ENCODE data around the gene NFATC1.

NFATC1 gene
- total RNA-seq = 21.0 to 54.1 (median 51.3) reads per million in 4 experiments

DNA sequence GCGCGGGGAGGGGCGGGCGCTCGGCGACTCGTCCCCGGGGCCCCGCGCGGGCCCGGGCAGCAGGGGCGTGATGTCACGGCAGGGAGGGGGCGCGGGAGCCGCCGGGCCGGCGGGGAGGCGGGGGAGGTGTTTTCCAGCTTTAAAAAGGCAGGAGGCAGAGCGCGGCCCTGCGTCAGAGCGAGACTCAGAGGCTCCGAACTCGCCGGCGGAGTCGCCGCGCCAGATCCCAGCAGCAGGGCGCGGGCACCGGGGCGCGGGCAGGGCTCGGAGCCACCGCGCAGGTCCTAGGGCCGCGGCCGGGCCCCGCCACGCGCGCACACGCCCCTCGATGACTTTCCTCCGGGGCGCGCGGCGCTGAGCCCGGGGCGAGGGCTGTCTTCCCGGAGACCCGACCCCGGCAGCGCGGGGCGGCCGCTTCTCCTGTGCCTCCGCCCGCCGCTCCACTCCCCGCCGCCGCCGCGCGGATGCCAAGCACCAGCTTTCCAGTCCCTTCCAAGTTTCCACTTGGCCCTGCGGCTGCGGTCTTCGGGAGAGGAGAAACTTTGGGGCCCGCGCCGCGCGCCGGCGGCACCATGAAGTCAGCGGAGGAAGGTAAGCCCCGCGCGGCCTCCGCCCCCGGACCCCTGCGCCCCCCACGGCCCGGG, at the start of gene NFATC1:
TSS of gene NFATC1 (plus strand) at position 170 of the 644 bp plus-strand sequence. CDS start at position 465, 295 bp downstream.
- DNase-seq = peak; percentile 53

DNA sequence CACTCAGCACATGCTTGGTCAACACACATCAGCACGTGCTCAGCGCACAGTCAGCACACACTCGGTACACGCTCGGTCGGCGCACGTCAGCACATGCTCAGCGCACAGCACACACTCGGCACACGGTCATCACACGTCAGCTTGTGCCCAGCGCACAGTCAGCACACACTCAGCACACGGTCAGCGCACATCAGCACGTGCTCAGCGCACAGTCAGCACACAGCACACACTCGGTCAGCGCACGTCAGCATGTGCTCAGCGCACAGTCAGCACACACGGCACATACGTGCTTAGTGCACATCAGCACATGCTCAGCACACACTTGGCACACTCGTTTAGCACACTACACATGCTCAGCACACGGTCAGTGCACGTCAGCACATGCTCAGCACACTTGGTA, 49.7 kb upstream of the NFATC1 start:
- DNase-seq = no peak

DNA sequence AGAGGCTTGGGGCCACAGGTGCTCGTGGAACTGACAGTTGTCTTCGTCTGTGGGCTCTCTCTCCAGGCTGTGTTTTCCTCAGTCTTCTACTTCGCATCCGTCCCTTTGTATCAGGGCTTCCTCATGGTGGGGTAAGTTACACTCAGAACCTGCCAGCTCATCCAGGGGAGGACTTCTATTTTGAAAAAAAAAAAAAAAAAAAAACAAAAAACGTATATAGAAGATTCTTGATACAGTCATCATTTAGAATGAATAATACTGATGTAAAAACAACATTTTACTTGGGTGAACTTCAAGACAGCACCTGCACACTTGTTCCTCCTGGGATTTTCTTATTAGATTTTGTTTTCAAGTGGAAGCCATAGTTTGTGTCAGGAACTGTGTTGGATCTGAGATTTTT, 47.7 kb upstream of the NFATC1 start:
- no peak for DNase-seq

DNA sequence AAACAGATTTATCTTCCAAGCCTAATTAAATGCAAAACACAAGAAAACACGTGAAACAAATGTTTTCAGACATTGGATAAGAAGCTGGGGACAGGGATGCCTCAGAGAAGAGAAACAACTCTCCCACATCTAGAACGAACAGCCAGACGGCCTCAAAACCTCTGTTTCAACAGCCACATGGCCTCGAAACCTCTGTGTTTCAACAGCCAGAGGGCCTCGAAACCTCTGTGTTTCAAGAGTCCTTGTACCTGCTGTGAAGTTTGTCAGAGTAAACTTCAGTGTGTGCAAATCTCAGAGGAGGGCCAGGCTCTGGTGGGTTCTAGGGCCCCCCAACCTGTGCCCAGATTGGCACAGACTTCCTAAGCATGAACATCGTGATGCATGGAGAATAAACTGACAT, 43.3 kb upstream of the NFATC1 start:
- DNase-seq = no peak

DNA sequence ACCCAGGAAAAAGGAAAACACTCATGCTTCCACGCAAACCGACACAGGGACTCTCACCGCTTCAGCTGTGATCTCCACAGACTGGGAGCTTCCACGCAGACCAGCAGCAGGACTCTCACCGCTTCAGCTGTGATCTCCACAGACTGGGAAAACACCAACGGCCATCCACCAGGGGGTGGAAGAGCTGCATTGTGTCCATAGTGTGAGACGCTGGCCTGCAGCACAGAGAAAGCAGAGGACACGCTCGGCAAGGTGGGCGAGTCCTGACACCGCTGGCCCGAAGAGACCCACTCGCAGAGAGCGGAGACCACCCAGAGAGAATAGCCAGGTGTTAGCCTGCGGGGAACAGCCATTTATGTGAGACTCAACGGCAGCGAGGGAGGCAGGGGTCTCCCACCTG, 42.5 kb upstream of the NFATC1 start:
- DNase-seq = no peak

DNA sequence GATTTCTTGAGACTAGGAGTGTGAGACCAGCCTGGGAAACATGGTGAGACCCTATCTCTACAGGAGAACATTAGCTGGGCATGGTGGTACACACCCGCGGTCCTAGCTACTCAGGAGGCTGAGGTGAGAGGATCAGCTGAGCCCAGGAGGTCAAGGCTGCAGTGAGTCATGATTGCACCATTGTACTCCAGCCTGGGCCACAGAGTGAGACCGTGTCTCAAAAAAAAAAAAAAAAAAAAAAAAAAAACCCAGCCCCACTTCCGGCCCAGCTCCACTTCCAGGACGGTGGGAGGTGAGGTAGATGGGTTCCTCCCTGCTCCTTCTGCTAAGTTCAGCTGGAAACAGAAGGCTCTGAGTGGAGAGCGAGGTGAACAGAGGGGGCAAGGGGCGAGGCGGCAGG, 41.4 kb upstream of the NFATC1 start:
- no peak for DNase-seq

DNA sequence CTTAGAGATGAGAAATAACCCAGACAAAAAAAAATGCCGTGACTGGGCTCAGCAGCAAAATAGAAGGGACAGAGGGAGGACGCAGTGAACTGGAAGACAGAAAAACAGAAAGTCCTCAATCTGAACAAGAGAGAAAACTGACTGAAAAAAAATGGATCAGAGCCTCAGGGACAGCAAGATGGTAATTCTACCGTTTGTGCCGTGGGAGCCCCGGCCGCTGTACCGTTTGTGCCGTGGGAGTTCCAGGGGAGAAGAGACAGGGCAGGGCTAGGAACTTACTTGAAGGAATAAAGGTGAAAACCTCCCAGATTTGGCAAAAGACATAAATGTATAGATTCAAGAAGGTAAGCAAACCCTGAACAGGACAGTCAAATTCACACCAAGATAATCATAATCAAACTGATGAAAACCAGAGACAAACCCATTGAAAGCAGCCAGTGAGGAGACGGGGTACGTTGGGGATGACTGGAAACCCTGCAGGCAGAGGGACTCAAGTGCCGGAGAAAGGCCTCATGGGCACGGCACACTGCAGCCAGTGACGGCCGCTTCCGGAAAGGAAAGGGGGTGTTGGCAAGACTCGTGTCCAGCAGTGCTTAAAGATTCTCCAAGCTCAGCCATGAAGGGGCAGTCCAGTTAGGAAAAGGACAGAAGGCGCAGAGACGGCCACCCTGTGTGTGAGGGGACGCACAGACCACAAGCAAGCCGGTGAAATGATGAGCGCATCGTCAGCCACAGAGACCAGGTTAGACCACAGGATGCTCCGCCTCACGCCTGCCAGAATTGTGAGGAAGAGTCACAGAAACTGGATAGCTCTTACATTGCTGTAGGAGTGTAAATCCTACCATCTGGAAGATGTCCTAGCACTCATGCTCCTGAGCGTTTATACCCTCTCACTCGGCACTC, 40.0 kb upstream of the NFATC1 start:
- no peak for DNase-seq

DNA sequence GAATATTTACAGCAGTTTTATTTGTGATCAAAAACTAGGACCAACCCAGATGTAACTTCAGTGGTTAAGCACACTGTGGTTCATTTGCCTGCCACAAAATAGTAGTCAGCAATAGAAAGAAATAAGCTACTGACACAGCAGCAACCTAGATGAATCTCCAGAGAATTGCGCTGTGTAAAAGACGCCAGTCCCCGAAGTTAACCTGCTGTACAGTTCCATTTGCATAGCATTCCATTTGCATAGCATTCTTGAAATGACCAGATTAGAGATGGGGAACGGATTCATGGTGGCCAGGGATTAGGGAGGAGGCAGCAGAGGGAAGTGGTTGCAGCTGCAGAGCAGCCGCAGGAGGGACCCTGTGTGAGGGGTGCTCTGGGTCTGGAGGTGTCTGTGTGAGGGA, 39.3 kb upstream of the NFATC1 start:
- DNase-seq = no peak

DNA sequence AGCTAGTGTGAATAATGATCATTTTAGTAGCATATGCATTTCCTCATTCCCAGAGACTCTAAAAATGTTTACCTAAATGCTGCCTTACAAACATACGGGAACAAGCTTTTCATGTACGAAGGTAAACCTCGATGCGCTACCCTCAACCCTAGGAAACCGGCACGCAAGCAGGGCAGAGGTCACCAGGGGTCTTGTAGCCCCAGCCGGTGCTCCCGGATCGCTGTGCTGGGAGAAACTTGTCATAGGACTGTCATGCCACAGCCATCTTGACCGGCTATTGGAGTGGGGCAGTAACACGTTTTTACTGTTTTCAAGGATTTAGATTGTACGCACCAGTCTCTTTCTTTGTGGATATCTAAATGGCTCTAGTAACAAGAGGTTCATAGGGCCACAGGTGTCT, 34.8 kb upstream of the NFATC1 start:
- DNase-seq = no peak

DNA sequence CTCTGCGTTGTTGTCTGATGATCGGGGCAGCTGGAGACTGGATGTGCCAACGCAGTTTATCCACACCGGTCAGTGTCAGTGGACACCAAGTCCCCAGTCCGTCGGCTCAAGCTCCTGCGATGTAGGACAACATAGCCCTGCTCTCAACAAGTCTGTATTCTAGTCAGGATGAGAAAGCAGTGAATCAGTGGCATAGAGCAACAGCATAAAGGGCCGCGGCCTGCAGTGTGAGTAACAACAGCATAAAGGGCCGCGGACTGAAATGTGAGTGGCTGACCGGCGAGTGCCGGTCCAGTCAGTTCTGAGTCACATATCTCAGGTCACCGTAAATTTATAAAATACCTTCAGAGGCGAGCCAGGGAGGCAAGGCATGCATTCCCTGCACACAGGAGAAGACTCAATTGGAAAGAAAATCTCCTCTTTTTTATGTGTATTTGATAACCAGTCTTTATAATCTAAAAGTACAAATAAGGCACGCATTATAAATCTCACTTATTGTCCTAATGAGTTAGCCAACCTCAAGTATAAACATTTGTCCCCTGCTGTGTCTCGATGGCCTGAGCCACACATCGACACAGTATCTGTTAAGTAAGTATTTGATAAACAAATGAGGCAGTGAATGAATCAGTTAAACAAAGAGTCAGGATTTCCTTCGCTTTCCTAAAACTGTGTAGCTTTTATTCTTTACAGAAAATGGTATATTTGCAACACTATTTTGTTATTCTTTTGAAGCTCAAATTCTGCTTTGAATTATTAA, 33.8 kb upstream of the NFATC1 start:
- DNase-seq = no peak

DNA sequence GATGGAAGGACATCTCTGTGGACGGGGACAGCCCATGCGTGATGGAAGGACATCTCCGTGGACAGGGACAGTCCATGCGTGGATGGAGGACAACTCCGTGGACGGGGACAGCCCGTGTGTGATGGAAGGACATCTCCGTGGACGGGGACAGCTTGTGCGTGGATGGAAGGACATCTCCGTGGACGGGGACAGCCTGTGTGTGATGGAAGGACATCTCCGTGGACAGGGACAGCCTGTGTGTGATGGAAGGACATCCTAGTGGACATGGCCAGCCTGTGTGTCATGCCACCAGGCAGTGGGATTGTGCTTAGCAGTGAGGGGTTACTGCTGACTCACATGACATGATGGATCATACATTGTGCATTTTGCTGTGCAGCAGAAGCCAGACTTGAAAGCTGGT, 30.0 kb upstream of the NFATC1 start:
- DNase-seq = no peak

DNA sequence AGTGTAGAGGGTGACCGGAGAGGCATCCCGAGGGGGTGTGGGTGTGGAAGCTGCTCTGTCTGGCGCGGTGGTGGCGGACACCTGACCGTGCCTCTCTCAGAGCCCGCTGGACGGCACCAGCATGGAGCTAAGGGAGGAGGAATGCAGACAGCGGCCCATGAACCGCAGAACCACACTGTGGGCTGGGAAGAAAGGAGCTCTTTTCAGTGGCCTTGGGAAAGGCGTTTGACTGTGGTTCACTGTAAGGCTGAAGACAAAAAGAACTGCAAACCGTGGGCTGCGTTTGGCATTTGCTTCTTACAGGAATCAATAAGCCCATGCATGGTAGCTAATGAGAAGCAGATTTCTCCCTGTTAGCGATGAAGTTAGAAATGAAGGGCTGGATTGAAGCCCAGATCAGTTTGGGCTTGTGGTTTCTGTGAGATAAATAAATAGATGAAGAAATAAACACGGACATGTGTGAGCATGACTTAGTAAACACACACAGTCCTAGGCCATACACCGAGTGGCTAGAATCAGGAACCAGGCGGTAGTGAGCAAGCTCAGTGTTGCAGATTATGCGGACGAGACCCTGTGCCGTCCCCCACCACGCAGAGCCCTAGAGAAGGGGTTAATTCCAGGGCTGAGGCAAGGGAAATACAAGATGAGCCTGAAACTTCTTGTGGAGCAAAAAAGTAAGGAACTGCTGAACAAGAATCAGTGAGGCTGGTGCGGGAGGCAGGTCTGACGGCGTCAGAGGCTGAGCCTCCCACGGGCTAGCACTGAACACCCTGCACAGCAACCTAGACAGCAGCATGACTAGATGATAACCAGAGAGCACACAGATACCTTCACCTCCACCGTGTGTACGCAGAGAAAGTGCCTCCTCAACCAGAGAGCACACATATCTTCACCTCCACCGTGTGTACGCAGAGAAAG, 29.3 kb upstream of the NFATC1 start:
- no peak for DNase-seq

DNA sequence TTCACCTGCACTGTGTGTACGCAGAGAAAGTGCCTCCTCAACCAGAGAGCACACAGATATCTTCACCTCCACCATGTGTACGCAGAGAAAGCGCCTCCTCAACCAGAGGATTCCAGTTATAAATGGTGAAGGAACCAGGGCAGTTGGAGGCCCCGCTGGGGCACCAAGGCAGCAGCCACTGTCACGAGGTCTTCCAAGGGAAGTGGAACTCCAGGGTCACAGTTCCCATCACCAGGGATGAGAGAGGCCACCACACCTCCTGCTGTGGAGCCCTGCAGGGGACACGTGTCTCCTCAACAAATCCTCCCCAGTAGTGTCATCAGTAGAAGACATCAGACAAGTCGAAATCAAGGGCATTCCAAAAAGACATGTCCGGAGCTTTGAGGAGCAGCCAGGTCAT, 28.2 kb upstream of the NFATC1 start:
- DNase-seq = no peak

DNA sequence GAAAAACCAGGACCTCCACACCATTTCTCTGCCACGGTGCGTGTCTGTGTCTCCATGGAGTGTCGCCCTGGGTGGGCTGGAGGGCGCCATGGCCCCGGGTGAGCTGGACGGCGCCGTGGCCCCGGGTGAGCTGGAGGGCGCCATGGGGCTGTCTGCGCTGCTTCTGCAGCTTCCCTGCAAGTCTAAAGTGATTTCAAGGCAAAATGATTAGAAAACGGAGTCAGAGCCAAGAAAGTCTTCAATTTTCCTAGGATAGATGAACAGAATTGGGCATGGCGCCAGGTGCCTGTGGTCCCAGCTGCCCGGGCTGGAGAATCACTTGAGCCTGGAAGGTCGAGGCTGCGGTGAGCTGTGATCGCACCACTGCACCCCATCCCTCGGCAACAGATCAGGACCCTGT, 27.7 kb upstream of the NFATC1 start:
- DNase-seq = no peak

DNA sequence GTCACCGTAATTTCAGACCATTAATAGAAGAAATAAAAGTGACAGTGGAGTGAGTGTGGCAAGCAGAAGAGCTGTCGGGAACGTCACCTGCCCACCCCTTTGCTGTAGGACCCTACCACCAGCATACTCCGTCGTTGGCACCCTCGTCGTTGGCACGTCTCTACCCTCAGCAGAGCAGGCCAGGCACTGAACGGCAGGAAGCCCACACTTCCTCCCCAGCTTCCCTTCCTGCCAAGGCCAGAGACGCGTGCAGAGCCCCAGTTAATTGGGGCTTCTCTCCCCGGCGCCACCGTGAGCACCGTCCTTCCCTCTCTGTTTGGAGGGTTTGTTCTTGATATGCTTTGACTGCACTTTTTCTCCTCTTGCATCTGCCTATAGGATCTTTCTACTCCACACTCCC, 27.0 kb upstream of the NFATC1 start:
- DNase-seq = no peak

DNA sequence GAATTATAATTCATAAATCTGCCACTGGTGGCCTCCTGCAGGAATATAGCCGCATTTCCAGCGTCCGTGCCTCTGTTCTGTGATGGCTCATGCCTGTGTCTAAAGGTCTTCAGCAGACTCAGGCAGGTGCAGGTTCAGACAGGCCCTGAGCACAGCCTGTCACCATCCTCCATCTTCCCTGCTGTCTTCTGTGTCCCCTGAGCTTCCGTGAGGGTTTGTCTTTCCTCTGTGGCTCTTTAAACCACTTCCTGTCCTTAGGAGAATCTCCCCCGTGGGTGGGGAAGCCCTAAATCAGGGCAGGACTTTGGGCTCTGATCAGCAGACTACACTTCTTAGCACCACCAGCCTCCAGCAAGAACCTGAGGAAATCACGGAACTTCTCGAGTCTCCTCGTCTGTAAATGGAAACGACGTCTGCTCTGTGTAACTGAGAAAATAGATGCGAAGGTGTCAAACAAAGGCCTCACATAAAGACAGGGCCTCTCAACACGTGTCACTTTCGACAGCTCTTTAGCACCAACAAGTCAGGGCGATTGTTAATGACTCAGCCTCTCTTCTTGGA, 24.1 kb upstream of the NFATC1 start:
- no peak for DNase-seq

DNA sequence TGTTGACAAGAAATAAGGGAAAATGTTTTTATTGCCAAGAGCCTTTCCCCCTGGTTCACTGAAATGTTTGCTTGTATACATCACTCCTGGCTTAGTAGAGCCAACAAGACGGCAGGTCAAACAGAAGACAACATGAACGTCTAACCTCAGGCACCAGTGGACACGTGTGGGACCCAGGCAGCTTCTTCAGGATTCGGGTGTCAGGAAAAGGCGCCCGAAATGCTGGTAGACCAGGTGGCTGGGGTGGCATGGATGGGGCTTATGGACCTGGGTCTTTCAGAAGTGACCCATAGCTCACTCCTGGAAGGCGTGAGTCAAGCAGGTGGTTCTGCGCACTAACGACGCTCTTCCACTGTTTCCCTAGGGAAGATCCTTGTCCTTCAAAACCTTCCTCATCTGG, 23.3 kb upstream of the NFATC1 start:
- DNase-seq = no peak

DNA sequence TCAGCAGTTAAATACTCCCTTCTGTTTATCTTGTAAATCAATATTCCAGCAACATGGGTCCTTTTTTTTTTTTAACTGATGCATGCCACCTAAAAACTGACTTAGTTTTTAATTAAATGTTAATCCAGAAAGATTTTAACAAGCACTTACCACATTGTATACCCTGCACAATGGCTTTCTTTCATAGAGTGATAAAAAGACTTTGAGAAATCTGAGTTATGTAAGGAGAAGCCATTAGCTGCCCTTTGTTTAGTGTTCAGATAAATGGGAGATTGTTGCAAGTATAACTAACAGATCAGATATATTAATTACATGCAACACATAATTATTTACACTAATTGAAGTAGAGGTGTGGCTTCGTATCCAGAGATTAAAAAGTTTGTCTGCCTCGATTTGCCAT, 22.7 kb upstream of the NFATC1 start:
- DNase-seq = no peak

DNA sequence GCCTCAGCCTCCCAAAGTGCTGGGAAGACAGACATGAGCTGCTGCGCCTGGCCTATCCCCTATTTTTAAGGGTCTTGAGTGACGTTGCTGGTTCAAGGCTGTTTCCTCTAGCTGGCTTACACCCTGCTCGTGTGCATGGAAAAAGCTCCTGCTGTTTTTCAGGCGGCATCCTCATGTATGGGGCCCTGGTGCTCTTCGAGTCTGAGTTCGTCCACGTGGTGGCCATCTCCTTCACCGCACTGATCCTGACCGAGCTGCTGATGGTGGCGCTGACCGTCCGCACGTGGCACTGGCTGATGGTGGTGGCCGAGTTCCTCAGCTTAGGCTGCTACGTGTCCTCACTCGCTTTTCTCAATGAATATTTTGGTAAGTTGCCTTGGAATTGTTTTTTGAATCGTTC, 22.0 kb upstream of the NFATC1 start:
- no peak for DNase-seq

DNA sequence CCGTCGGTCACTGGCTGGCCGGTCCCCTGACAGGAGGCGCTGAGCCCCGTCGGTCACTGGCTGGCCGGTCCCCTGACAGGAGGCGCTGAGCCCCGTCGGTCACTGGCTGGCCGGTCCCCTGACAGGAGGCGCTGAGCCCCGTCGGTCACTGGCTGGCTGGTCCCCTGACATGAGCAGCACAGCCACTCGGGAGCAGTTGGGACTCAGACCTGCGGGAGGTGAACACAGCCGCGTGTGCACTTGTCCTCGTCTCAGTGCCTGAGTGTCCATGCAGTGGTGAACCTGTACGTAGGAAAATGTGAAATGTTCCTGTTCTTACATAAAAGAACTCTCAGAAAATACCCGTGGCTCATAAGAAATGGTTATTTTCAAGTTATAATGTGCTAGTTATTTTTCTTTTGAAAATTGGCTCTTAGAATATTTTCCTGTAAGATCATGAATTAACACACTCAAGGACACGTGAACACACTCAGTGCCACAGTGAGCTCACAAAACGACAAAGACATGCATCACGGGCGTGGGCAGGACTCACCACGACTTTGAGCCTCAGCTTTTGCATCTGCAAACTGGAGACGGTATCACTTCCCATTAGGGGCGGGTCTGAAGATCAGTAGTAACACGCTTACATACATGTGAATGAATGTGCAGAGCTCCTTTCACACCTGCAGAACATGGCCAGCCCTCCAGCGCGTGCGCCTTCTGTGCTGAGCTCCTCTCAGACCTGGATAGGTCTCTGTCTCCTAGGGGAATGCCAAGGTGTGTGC, 21.1 kb upstream of the NFATC1 start:
- DNase-seq = no peak

DNA sequence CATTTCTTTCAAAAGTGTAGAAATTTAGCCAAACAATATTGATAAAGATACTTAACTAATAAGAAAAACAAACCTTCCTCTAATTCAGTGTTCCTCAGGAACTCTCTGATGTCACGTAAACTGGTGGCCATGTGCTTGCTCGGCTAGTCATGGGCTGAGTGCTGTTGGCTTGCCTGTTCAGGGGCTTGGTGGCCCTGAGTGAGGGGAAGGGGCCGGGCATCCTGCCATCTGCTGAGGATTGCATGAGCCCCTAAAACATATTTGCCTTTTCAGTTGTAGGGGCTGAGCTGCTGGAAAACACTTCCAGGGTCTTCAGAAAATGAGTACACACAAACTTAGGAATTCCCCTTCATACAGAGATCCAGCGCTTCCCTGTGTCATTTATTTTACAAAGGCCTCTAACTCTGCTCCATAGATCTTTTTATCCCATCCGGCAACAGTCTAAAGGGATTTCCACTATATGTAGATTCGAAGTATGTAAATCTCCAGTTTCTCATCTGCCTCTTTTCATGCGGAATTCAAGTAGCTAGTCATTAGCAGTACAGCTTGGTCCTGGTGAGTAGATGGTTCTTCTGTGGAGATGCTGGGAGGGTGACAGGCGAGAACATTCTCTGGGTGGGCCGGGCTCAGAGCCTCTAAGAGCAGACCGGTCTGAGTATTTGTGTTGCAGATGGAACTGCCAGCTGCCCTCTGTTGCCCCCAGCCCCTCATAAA, 20.1 kb upstream of the NFATC1 start:
- DNase-seq = no peak

Measured in effector CD8-positive, alpha-beta T cell (primary cell).